Immature natural killer cell (primary cell): Measurements from ENCODE around the gene FGD4. TPM values are rescaled to one million over a fixed set of nuclear protein-coding genes. Genes with fewer than 3 reads are reported as not detected.

Experiments used
- DNase-seq, 3 donors: peaks; one replicate each; pipeline ENCODE4 v3.0.0; 2022; ENCODE audit warnings: mixed read lengths in 1 of 3
- H3K27ac Mint-ChIP-seq, 6 donors: one replicate each; pipeline ENCODE4 v1.8.0; 2020; ENCODE audit warnings: mixed read lengths in 6 of 6, mild to moderate bottlenecking in 5 of 6, inconsistent platforms in 4 of 6, moderate library complexity in 3 of 6
- H3K27me3 Mint-ChIP-seq, 3 donors: one replicate each; pipeline ENCODE4 v1.8.0; 2020 to 2021; ENCODE audit warnings: low read depth in 3 of 3, mild to moderate bottlenecking in 3 of 3, mixed read lengths in 3 of 3, moderate library complexity in 3 of 3, inconsistent platforms in 1 of 3
- H3K36me3 Mint-ChIP-seq, 3 donors: one replicate each; pipeline ENCODE4 v1.8.0; 2020; ENCODE audit warnings: mixed read lengths in 3 of 3, inconsistent platforms in 2 of 3, mild to moderate bottlenecking in 2 of 3
- H3K4me1 Mint-ChIP-seq, 2 donors: one replicate each; pipeline ENCODE4 v1.8.0; 2020; ENCODE audit warnings: inconsistent platforms in 2 of 2, mild to moderate bottlenecking in 2 of 2, mixed read lengths in 2 of 2, moderate library complexity in 1 of 2
- H3K4me3 Mint-ChIP-seq, 5 donors: one replicate each; pipeline ENCODE4 v1.8.0; 2020; ENCODE audit warnings: mild to moderate bottlenecking in 5 of 5, mixed read lengths in 5 of 5, inconsistent platforms in 3 of 5, moderate library complexity in 3 of 5
- H3K9me3 Mint-ChIP-seq, 6 donors: one replicate each; pipeline ENCODE4 v1.8.0; 2020; ENCODE audit warnings: mild to moderate bottlenecking in 6 of 6, mixed read lengths in 6 of 6, inconsistent platforms in 4 of 6, moderate library complexity in 3 of 6
- polyA plus RNA-seq, 3 donors: library from polyadenylated mRNA; unstranded; fragments of 300-500 nt; fragmentation: Illumina TruSeq; gene quantifications; one replicate each; pipeline ENCODE4 v1.2.3, GENCODE V29; 2021

Gene FGD4
- polyA plus RNA-seq, 3 donors from 2014 or later, result 0.12 to 2.3 (median 0.39) TPM

DNA sequence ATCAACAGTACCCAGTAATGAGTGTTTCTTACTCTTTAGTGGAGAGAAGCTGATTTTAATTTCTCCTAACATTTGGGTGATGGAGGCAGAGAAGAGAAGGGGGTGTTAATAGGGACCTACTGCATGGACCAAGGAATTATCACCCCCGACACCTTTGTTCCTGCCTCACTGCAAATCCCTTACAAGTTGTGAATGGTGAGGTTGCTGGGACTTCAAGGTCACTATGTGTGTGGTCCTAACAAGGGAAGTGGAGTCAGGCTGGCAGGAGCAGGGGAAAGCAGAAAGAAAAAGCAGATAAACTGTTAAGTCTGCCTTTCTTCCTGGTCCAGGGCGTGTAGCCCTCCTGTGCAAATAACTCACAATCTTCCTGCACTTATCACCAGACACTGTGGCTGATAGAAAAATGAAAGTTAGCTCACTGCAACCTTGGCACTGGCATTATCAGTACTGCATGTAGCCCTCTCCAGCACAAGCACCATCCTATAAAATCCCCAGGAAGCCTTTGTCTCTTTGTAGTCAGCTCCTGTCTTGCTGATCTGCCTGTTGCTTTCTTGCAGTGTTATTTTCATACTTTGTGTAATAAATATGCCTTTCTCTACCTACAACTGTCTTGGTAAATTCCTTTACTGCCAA, 167.4 kb downstream of the FGD4 start:
- Mint-ChIP-seq H3K4me1 (no peaks in the 10 kb centered on the region), H3K27ac (no peak overlapping the region), H3K9me3 (no peaks in the 10 kb centered on the region), H3K4me3 (no peak overlapping the region), H3K36me3 (no peaks in the 10 kb centered on the region), H3K27me3 (no peaks in the 10 kb centered on the region)
- no peak for DNase-seq

- Mint-ChIP-seq H3K4me1 (no peaks in the 10 kb centered on the region), H3K9me3 (no peaks in the 10 kb centered on the region), H3K27me3 (no peaks in the 10 kb centered on the region), H3K4me3 (no peak overlapping the region), H3K27ac (no peak overlapping the region), H3K36me3 (no peaks in the 10 kb centered on the region)
- no peak for DNase-seq
These were observed 167.9 kb downstream of the FGD4 start for GRCh38 chr12:32567296-32567674.

DNA sequence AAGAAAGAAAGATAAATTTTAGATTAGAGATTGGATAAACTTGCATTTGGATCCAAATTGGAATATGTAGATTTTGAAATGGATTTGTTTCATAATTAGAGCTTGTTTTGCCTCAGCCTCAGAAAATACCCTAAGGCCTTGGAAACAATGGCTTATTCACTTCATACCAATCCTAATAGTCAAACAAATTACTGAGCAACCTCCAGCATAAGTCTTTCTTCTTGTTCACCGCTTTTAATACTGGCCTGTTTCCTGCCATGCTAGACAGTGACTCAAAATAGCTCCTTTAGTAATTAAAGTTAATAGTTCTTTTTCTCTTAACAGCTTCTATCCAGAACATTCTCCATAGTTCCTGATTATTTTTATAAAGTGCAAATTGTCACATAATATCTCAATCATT, 168.9 kb downstream of the FGD4 start:
- Mint-ChIP-seq H3K27me3 (no peaks in the 10 kb centered on the region), H3K9me3 (no peaks in the 10 kb centered on the region), H3K27ac (no peak overlapping the region), H3K4me1 (no peaks in the 10 kb centered on the region), H3K4me3 (no peak overlapping the region), H3K36me3 (no peaks in the 10 kb centered on the region)
- no peak for DNase-seq

DNA sequence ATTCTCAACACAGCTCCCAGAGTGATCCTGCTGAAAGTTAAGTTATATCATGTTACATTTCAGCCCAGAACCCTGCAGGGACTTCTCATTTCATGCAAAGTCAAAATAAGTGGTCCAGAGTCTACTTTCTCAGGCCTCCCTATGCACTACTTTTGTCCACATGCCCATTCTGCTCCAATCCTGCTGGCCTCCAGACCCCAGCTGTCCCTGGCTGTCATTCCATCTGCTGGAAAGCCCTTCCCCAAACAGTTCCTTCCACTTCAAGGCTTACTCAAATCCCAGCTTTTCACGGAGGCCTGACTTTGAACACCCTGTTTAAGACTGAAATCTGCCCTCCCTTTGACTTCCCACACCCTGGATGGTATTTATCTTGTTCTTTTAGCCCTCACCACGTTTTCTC, 169.9 kb downstream of the FGD4 start:
- H3K4me1 Mint-ChIP-seq, result no peaks in the 10 kb centered on the region
- no peak overlapping the region for H3K4me3 Mint-ChIP-seq
- H3K9me3 Mint-ChIP-seq, result no peaks in the 10 kb centered on the region
- no peak overlapping the region for H3K27ac Mint-ChIP-seq
- no peak for DNase-seq
- H3K36me3 Mint-ChIP-seq, result no peaks in the 10 kb centered on the region
- no peaks in the 10 kb centered on the region for H3K27me3 Mint-ChIP-seq

DNA sequence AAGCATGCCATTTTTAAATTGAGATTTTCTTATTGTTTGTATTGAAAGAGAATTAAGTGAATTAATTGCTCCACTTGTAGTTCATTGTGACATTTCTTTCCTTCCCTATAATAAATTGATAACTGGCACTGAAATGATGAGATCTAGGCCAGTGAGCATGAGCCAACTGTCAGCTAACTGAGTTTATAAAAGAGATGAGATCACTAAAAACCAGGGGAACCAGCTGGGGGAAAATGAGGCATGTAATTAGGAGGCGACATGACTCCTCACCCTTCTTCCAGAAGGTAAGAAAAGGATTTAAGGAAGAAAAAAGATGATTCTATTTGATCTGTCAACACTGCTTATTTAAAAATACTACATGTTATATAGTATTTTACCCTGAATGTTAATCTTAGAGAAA, 175.2 kb downstream of the FGD4 start:
- Mint-ChIP-seq H3K27me3 (peaks cover 0 to 4% (median 0%) of the 10 kb centered on the region in 3 donors), H3K9me3 (no peaks in the 10 kb centered on the region), H3K36me3 (no peaks in the 10 kb centered on the region), H3K4me1 (no peaks in the 10 kb centered on the region), H3K4me3 (no peak overlapping the region), H3K27ac (no peak overlapping the region)
- DNase-seq, result no peak

GRCh38 chr12:32577328-32577727, 178.0 kb downstream of the FGD4 start:
- Mint-ChIP-seq H3K4me1 (no peaks in the 10 kb centered on the region), H3K4me3 (no peak overlapping the region), H3K27me3 (peaks cover 0 to 4% (median 0%) of the 10 kb centered on the region in 3 donors), H3K9me3 (no peaks in the 10 kb centered on the region), H3K36me3 (no peaks in the 10 kb centered on the region), H3K27ac (no peak overlapping the region)
- DNase-seq, result no peak

DNA sequence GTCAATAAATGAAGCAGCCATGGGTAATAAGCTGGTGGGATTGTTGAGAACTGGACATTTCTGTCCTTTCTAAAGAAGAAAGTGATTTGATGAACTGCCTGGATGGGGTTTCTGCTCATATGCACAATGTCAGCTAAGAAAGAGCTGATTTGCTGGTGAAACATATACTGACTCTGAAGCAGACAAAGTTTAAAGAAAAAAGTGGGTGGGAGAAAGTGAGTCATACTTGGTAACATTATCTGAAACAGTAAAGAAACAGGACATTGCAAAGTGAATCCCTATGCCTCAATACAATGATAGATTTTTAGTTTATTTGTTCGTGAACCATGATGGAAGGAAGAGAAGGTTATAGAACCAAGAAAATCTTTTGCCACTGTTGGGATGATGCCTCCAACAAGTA, 184.2 kb downstream of the FGD4 start:
- Mint-ChIP-seq H3K4me1 (peaks cover 15 to 18% of the 10 kb centered on the region in 2 donors), H3K27ac (no peak overlapping the region), H3K4me3 (no peak overlapping the region), H3K36me3 (no peaks in the 10 kb centered on the region), H3K27me3 (peaks cover 0 to 5% (median 2%) of the 10 kb centered on the region in 3 donors), H3K9me3 (no peaks in the 10 kb centered on the region)
- DNase-seq, result no peak

GRCh38 chr12:32585680-32586079, 186.3 kb downstream of the FGD4 start:
- no peak overlapping the region for H3K27ac Mint-ChIP-seq
- peaks cover 2 to 6% (median 2%) of the 10 kb centered on the region in 3 donors for H3K27me3 Mint-ChIP-seq
- peaks cover 29 to 32% of the 10 kb centered on the region in 2 donors for H3K4me1 Mint-ChIP-seq
- H3K4me3 Mint-ChIP-seq, result no peak overlapping the region
- H3K9me3 Mint-ChIP-seq, result no peaks in the 10 kb centered on the region
- no peak for DNase-seq
- no peaks in the 10 kb centered on the region for H3K36me3 Mint-ChIP-seq

DNA sequence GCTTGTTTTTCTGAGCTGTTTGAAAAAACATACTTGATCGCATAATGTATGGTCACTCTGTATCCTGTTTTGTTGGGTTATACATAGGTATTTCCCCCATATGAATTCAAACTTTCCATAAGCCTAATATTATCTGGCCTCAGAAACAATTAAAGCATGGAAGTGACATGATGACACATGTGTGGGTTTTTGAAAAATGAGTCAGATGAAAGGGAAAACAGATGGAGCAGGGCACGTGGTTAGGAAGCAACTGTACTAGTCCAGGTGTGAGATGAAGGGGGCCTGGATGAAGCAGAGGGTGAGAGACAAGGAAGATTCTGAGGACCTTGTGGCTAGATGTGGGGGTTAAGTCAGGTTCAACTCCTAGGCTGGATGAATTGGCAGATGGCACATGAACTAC, 187.0 kb downstream of the FGD4 start:
- H3K4me1 Mint-ChIP-seq, result peaks cover 29 to 32% of the 10 kb centered on the region in 2 donors

GRCh38 chr12:32587581-32588495, 188.5 kb downstream of the FGD4 start:
- Mint-ChIP-seq H3K36me3 (no peaks in the 10 kb centered on the region), H3K4me1 (peaks cover 29 to 32% of the 10 kb centered on the region in 2 donors), H3K27me3 (peaks cover 2 to 6% (median 2%) of the 10 kb centered on the region in 3 donors), H3K9me3 (no peaks in the 10 kb centered on the region), H3K27ac (peak overlapping the region in 4 of 6 donors; percentile 47 to 82 (median 54)), H3K4me3 (peak overlapping the region in 2 of 5 donors; percentile 10)
- DNase-seq, result no peak

More for the DNA sequence above, 187.0 kb downstream of the FGD4 start:
- Mint-ChIP-seq H3K27me3 (peaks cover 2 to 6% (median 2%) of the 10 kb centered on the region in 3 donors), H3K27ac (peak overlapping the region in 1 of 6 donors; percentile 3), H3K36me3 (no peaks in the 10 kb centered on the region), H3K9me3 (no peaks in the 10 kb centered on the region), H3K4me3 (no peak overlapping the region)
- DNase-seq, result no peak

DNA sequence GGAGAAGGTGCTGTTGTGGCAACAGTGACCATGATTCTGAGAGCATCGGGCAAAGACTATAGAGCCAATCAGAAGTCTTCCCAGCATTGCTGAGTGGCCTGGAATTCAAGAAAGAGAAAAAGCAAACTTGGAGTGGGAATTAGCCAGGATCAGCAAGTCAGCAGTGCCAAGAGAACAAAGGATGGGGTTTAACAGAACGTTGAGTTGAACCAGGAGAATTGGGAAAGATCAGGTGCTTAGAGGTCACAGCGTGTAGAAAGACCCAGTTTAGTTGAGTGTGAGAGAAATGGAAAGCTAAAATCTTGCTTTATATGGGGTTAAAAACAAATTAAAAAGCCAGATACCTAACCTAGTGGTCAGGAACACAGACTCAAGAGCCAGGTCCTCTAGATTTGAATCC, 189.2 kb downstream of the FGD4 start:
- peaks cover 29 to 32% of the 10 kb centered on the region in 2 donors for H3K4me1 Mint-ChIP-seq
- DNase-seq, result no peak
- H3K27ac Mint-ChIP-seq, result peak overlapping the region in 5 of 6 donors; percentile 20 to 82 (median 58)
- no peaks in the 10 kb centered on the region for H3K9me3 Mint-ChIP-seq
- H3K27me3 Mint-ChIP-seq, result peaks cover 2 to 4% (median 2%) of the 10 kb centered on the region in 3 donors
- H3K36me3 Mint-ChIP-seq, result no peaks in the 10 kb centered on the region
- peak overlapping the region in 1 of 5 donors; percentile 10 for H3K4me3 Mint-ChIP-seq

- H3K27me3 Mint-ChIP-seq, result peaks cover 2 to 4% (median 2%) of the 10 kb centered on the region in 3 donors
- DNase-seq, result peak in 2 of 3 donors; percentile 2 to 3
- H3K9me3 Mint-ChIP-seq, result no peaks in the 10 kb centered on the region
- no peaks in the 10 kb centered on the region for H3K36me3 Mint-ChIP-seq
- H3K4me3 Mint-ChIP-seq, result peak overlapping the region in 4 of 5 donors; percentile 2 to 55 (median 22)
- H3K4me1 Mint-ChIP-seq, result peaks cover 29 to 32% of the 10 kb centered on the region in 2 donors
- H3K27ac Mint-ChIP-seq, result peak overlapping the region; percentile 58 to 82 (median 78)
These were observed 190.0 kb downstream of the FGD4 start for GRCh38 chr12:32589165-32589865.

DNA sequence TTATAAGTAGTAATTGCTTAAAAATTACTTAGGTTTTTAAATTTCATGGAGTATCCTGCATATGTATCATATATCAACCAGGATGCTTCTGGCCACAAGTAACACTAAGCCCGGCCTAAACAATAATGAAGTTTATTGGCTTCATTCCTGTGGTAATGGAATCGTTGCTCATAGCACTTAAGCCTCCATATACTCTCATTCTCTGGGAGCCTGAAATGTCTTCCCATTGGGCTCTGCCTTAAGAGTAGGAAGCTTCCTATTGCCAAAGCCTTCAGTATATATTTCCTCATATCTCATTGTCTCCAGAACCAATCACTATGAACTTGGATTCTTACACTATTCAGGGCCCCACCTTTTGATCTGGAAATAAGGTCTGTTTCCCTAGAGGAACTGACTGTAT, 195.9 kb downstream of the FGD4 start:
- Mint-ChIP-seq H3K27ac (no peak overlapping the region), H3K9me3 (no peaks in the 10 kb centered on the region), H3K4me3 (no peak overlapping the region), H3K4me1 (peaks cover 0 to under 1% of the 10 kb centered on the region in 2 donors), H3K27me3 (peaks cover 0 to 4% (median 0%) of the 10 kb centered on the region in 3 donors), H3K36me3 (no peaks in the 10 kb centered on the region)
- no peak for DNase-seq

DNA sequence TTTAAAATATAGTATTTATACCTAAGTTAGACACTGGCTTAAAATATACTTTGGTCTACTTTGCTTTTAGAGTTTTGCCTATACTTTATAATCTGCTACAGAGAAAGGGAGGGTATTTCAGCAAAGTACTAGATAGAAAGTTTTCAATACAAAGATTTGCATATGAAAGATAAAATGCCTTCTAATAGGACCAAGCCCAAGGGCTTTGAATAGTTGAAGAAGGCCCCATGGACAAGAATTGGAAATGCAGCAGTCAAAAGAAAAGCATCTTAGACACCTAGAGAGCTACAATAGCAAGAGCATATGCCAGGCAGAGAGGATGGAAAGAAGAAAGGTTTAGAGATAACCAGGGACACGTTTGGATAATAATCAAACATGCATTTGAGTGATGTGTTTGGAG, 196.7 kb downstream of the FGD4 start:
- Mint-ChIP-seq H3K27me3 (peaks cover 0 to 2% (median 0%) of the 10 kb centered on the region in 3 donors), H3K9me3 (no peaks in the 10 kb centered on the region), H3K4me1 (no peaks in the 10 kb centered on the region), H3K4me3 (no peak overlapping the region), H3K36me3 (no peaks in the 10 kb centered on the region), H3K27ac (no peak overlapping the region)
- no peak for DNase-seq
